CD4-positive, alpha-beta T cell (primary cell): ENCODE results near the gene WDR64. TPM values are rescaled to one million over a fixed set of nuclear protein-coding genes. Genes with fewer than 3 reads are reported as not detected.

Experiments used
- ATAC-seq: fragments of 200-7000 bp; cut with Tn5 transposase; one replicate; pipeline ENCODE4 v1.10.0; 2022; ENCODE audit warnings: mild to moderate bottlenecking; ENCODE audit not compliant: poor library complexity
- CTCF ChIA-PET: fragments of 350-600 bp; sonication (Branson Sonifier 250); formaldehyde crosslinking; loops from one replicate; lab custom pipeline; 2021; ENCODE audit warnings: antibody characterized with exemption, inconsistent platforms; lab: Charles Lee
- POLR2A ChIA-PET: fragments of 350-600 bp; sonication (Branson Sonifier 250); formaldehyde crosslinking; loops from one replicate; lab custom pipeline; 2021; ENCODE audit warnings: antibody characterized with exemption, inconsistent platforms; lab: Charles Lee
- DNase-seq, 14 experiments: peaks; one replicate each; pipeline ENCODE4 v3.0.0-alpha.2; 2013 to 2020; ENCODE audit warnings: mixed read lengths in 2 of 14
- H3K27ac ChIP-seq, 2 donors: one replicate each; pipeline versions ENCODE4 v1.5.1 to v1.7.0; 2013; ENCODE audit warnings: low read length in 2 of 2, low read depth in 1 of 2, mild to moderate bottlenecking in 1 of 2
- H3K27me3 ChIP-seq, 2 experiments: 1 replicate in 1 of 2; 2 replicates in 1 of 2; pipeline versions ENCODE4 v1.6.1 to v1.7.0; 2013; ENCODE audit warnings: low read length in 2 of 2, control low read depth in 1 of 2, mild to moderate bottlenecking in 1 of 2, moderate library complexity in 1 of 2; ENCODE audit not compliant: insufficient read depth in 2 of 2, control insufficient read depth in 1 of 2
- H3K36me3 ChIP-seq: one replicate; pipeline ENCODE4 v1.6.1; 2013; ENCODE audit warnings: low read length, control low read depth; ENCODE audit not compliant: insufficient read depth
- H3K4me1 ChIP-seq: one replicate; pipeline ENCODE4 v1.6.1; 2013; ENCODE audit warnings: low read length, control low read depth; ENCODE audit not compliant: insufficient read depth
- H3K4me3 ChIP-seq: one replicate; pipeline ENCODE4 v1.5.1; 2013; ENCODE audit warnings: mild to moderate bottlenecking, low read length, moderate library complexity
- H3K9me3 ChIP-seq, 2 experiments: 1 replicate in 1 of 2; 2 replicates in 1 of 2; pipeline versions ENCODE4 v1.6.1 to v1.7.0; 2013; ENCODE audit warnings: low read length in 2 of 2, mild to moderate bottlenecking in 2 of 2, control low read depth in 1 of 2, moderate library complexity in 1 of 2; ENCODE audit not compliant: control insufficient read depth in 1 of 2, insufficient read depth in 1 of 2
- H3K27ac Mint-ChIP-seq: one replicate; pipeline ENCODE4 v1.8.0; 2020; ENCODE audit warnings: mixed read lengths
- H3K27me3 Mint-ChIP-seq: one replicate; pipeline ENCODE4 v1.8.0; 2021; ENCODE audit warnings: mixed read lengths
- H3K36me3 Mint-ChIP-seq: one replicate; pipeline ENCODE4 v1.8.0; 2021; ENCODE audit warnings: low read depth, mixed read lengths
- H3K4me1 Mint-ChIP-seq: one replicate; pipeline ENCODE4 v1.8.0; 2021; ENCODE audit warnings: low read depth, mixed read lengths
- H3K4me3 Mint-ChIP-seq: one replicate; pipeline ENCODE4 v1.8.0; 2020; ENCODE audit warnings: mild to moderate bottlenecking, mixed read lengths
- H3K9me3 Mint-ChIP-seq: one replicate; pipeline ENCODE4 v1.8.0; 2020; ENCODE audit warnings: mixed read lengths
- CTCF ChIP-seq: fragments of 200-600 bp; IDR thresholded peaks from one replicate; pipeline ENCODE4 v1.8.0; 2022; ENCODE audit warnings: antibody characterized with exemption, mild to moderate bottlenecking
- intact Hi-C, 2 experiments: fragments of 100-400 bp; cut with DNase I in 1 of 2; cut with micrococcal nuclease in 1 of 2; formaldehyde crosslinking; loops; one replicate each; pipeline versions ENCODE4 v1.15.1 to v1.9.0; 2023 to 2025; cut with DNase I, micrococcal nuclease
- total RNA-seq, 174 experiments: library from RNA in 2 of 174; stranded (reverse) in 2 of 174; gene quantifications; one replicate each; pipeline ENCODE4 v1.2.3 and lab custom pipeline; 2021 to 2026

The WDR64 gene
- total RNA-seq, 2 experiments from 2014 or later, result 0.67 TPM; not detected in 1

- Histone ChIP-seq H3K27ac (no peak overlapping the region), H3K36me3 (no peaks in the 10 kb centered on the region), H3K27me3 (no peaks in the 10 kb centered on the region), H3K4me3 (no peak overlapping the region), H3K4me1 (no peaks in the 10 kb centered on the region), H3K9me3 (no peaks in the 10 kb centered on the region)
- H3K27me3 Mint-ChIP-seq, result peaks cover 5% of the 10 kb centered on the region
- intact Hi-C loops, result no loop called here
- ChIA-PET CTCF (interaction anchor here (1.2 kb wide), 1 partner anchor 169 kb away, joined by 3 read pairs; no protein-coding TSS in a partner anchor), POLR2A (no interaction called here)
- H3K4me3 Mint-ChIP-seq, result no peak overlapping the region
- no peaks in the 10 kb centered on the region for H3K36me3 Mint-ChIP-seq
- DNase-seq, result no peak
- no peak overlapping the region for H3K27ac Mint-ChIP-seq
- H3K9me3 Mint-ChIP-seq, result no peaks in the 10 kb centered on the region
- TF ChIP-seq CTCF, result no peak
- no peaks in the 10 kb centered on the region for H3K4me1 Mint-ChIP-seq
- ATAC-seq, result no peak
Observed at GRCh38 chr1:241779897-241780296, 127.8 kb downstream of the WDR64 start.

- H3K27me3 Mint-ChIP-seq, result peaks cover 5% of the 10 kb centered on the region
- no peak overlapping the region for H3K4me3 Mint-ChIP-seq
- no peak overlapping the region for H3K27ac Mint-ChIP-seq
- Histone ChIP-seq H3K9me3 (no peaks in the 10 kb centered on the region), H3K27me3 (no peaks in the 10 kb centered on the region), H3K27ac (no peak overlapping the region), H3K4me3 (no peak overlapping the region), H3K4me1 (no peaks in the 10 kb centered on the region), H3K36me3 (no peaks in the 10 kb centered on the region)
- no peak for TF ChIP-seq CTCF
- no peaks in the 10 kb centered on the region for H3K36me3 Mint-ChIP-seq
- no peak for ATAC-seq
- H3K4me1 Mint-ChIP-seq, result no peaks in the 10 kb centered on the region
- no peak for DNase-seq
- POLR2A ChIA-PET, result no interaction called here
- no peaks in the 10 kb centered on the region for H3K9me3 Mint-ChIP-seq
- intact Hi-C loops, result no loop called here
- CTCF ChIA-PET, result interaction anchor here (0.6 kb wide), 1 partner anchor 10 kb away, joined by 4 read pairs; no protein-coding TSS in a partner anchor
Observed at GRCh38 chr1:241782396-241782795, 130.3 kb downstream of the WDR64 start.

GRCh38 chr1:241787691-241788090 lies 135.6 kb downstream of the WDR64 start:
- no peak overlapping the region for H3K4me3 ChIP-seq
- TF ChIP-seq CTCF, result no peak
- DNase-seq, result no peak
- Mint-ChIP-seq H3K9me3 (no peaks in the 10 kb centered on the region), H3K27ac (no peak overlapping the region), H3K4me3 (no peak overlapping the region), H3K4me1 (no peaks in the 10 kb centered on the region), H3K36me3 (no peaks in the 10 kb centered on the region), H3K27me3 (peaks cover 3% of the 10 kb centered on the region)
- no peak overlapping the region for H3K27ac ChIP-seq
- H3K27me3 ChIP-seq, result no peaks in the 10 kb centered on the region
- CTCF ChIA-PET, result no interaction called here
- intact Hi-C loops, result no loop called here
- no peaks in the 10 kb centered on the region for H3K36me3 ChIP-seq
- ATAC-seq, result no peak
- no peaks in the 10 kb centered on the region for H3K4me1 ChIP-seq
- H3K9me3 ChIP-seq, result no peaks in the 10 kb centered on the region
- POLR2A ChIA-PET, result no interaction called here
